ENCODE data around the gene TP53TG5. TPM values are rescaled to one million over a fixed set of nuclear protein-coding genes. Genes with fewer than 3 reads are reported as not detected.

TP53TG5 gene
- total RNA-seq, 1 donor = not detected

GRCh38 chr20:45395114-45395415 lies 16.9 kb upstream of the TP53TG5 start:
- no peaks in the 10 kb centered on the region for H4K20me1 ChIP-seq (ENCODE audit: insufficient read depth, low read length)
- H3K79me2 ChIP-seq (ENCODE audit: insufficient read depth, low read length) = no peaks in the 10 kb centered on the region
- no peak overlapping the region for H3K4me3 ChIP-seq (ENCODE audit: insufficient read depth, low read length)
- no peak overlapping the region for H3K27ac ChIP-seq (ENCODE audit: low read depth, low read length)
- no peaks in the 10 kb centered on the region for H3K4me1 ChIP-seq (ENCODE audit: insufficient read depth, low read length)
- no peak overlapping the region for H3K4me2 ChIP-seq (ENCODE audit: insufficient read depth, low read length)
- H3K36me3 ChIP-seq (ENCODE audit: insufficient read depth, low read length) = no peaks in the 10 kb centered on the region
- H2AFZ ChIP-seq (ENCODE audit: low read length) = no peak overlapping the region
- no peak for DNase-seq (ENCODE audit: insufficient read length, low spot score, missing footprints)
- TF ChIP-seq CTCF (IDR thresholded peaks at IDR 0.05; ENCODE audit: extremely low read depth, low read depth, low read length) = no peak
- no peaks in the 10 kb centered on the region for H3K9me3 ChIP-seq (ENCODE audit: low read depth, low read length)
- H3K27me3 ChIP-seq (ENCODE audit: insufficient read depth, low read length) = no peaks in the 10 kb centered on the region

- Histone ChIP-seq H4K20me1 (ENCODE audit: insufficient read depth, low read length) (no peaks in the 10 kb centered on the region), H3K4me1 (ENCODE audit: insufficient read depth, low read length) (no peaks in the 10 kb centered on the region), H3K4me2 (ENCODE audit: insufficient read depth, low read length) (no peak overlapping the region), H3K27ac (ENCODE audit: low read depth, low read length) (no peak overlapping the region), H3K27me3 (ENCODE audit: insufficient read depth, low read length) (no peaks in the 10 kb centered on the region), H3K36me3 (ENCODE audit: insufficient read depth, low read length) (no peaks in the 10 kb centered on the region), H2AFZ (ENCODE audit: low read length) (no peak overlapping the region), H3K9me3 (ENCODE audit: low read depth, low read length) (no peaks in the 10 kb centered on the region), H3K4me3 (ENCODE audit: insufficient read depth, low read length) (no peak overlapping the region), H3K79me2 (ENCODE audit: insufficient read depth, low read length) (no peaks in the 10 kb centered on the region)
- no peak for TF ChIP-seq CTCF (IDR thresholded peaks at IDR 0.05; ENCODE audit: extremely low read depth, low read depth, low read length)
- DNase-seq (ENCODE audit: insufficient read length, low spot score, missing footprints) = no peak
These were observed 16.3 kb upstream of the TP53TG5 start for GRCh38 chr20:45394221-45395113.

GRCh38 chr20:45392733-45393132 lies 14.6 kb upstream of the TP53TG5 start:
- Histone ChIP-seq H2AFZ (ENCODE audit: low read length) (no peak overlapping the region), H3K36me3 (ENCODE audit: insufficient read depth, low read length) (no peaks in the 10 kb centered on the region), H3K27me3 (ENCODE audit: insufficient read depth, low read length) (no peaks in the 10 kb centered on the region), H3K9me3 (ENCODE audit: low read depth, low read length) (no peaks in the 10 kb centered on the region), H3K79me2 (ENCODE audit: insufficient read depth, low read length) (no peaks in the 10 kb centered on the region), H3K4me1 (ENCODE audit: insufficient read depth, low read length) (no peaks in the 10 kb centered on the region), H3K27ac (ENCODE audit: low read depth, low read length) (no peak overlapping the region), H3K4me3 (ENCODE audit: insufficient read depth, low read length) (no peak overlapping the region), H3K4me2 (ENCODE audit: insufficient read depth, low read length) (no peak overlapping the region), H4K20me1 (ENCODE audit: insufficient read depth, low read length) (no peaks in the 10 kb centered on the region)
- DNase-seq (ENCODE audit: insufficient read length, low spot score, missing footprints) = no peak
- no peak for TF ChIP-seq CTCF (IDR thresholded peaks at IDR 0.05; ENCODE audit: extremely low read depth, low read depth, low read length)

GRCh38 chr20:45391559-45391958 lies 13.4 kb upstream of the TP53TG5 start:
- no peaks in the 10 kb centered on the region for H3K36me3 ChIP-seq (ENCODE audit: insufficient read depth, low read length)
- no peaks in the 10 kb centered on the region for H4K20me1 ChIP-seq (ENCODE audit: insufficient read depth, low read length)
- H3K4me3 ChIP-seq (ENCODE audit: insufficient read depth, low read length) = no peak overlapping the region
- H3K79me2 ChIP-seq (ENCODE audit: insufficient read depth, low read length) = no peaks in the 10 kb centered on the region
- no peak for TF ChIP-seq CTCF (IDR thresholded peaks at IDR 0.05; ENCODE audit: extremely low read depth, low read depth, low read length)
- no peak for DNase-seq (ENCODE audit: insufficient read length, low spot score, missing footprints)
- no peak overlapping the region for H3K27ac ChIP-seq (ENCODE audit: low read depth, low read length)
- H3K9me3 ChIP-seq (ENCODE audit: low read depth, low read length) = no peaks in the 10 kb centered on the region
- H3K27me3 ChIP-seq (ENCODE audit: insufficient read depth, low read length) = no peaks in the 10 kb centered on the region
- no peak overlapping the region for H2AFZ ChIP-seq (ENCODE audit: low read length)
- H3K4me1 ChIP-seq (ENCODE audit: insufficient read depth, low read length) = no peaks in the 10 kb centered on the region
- H3K4me2 ChIP-seq (ENCODE audit: insufficient read depth, low read length) = no peak overlapping the region
